GM20000 (cell line): ENCODE results near the gene LEF1.

ENCODE experiments used
- DNase-seq: peaks from one replicate; pipeline ENCODE4 v3.0.0; 2012; ENCODE audit warnings: low spot score
- TF ChIP-seq, protein P1 (sequence below): IDR thresholded peaks from 2 replicates; pipeline ENCODE4 v1.5.1; 2012; ENCODE audit warnings: mild to moderate bottlenecking, control low read depth; ENCODE audit errors: extremely low read depth, missing control alignments

LEF1 gene

DNA sequence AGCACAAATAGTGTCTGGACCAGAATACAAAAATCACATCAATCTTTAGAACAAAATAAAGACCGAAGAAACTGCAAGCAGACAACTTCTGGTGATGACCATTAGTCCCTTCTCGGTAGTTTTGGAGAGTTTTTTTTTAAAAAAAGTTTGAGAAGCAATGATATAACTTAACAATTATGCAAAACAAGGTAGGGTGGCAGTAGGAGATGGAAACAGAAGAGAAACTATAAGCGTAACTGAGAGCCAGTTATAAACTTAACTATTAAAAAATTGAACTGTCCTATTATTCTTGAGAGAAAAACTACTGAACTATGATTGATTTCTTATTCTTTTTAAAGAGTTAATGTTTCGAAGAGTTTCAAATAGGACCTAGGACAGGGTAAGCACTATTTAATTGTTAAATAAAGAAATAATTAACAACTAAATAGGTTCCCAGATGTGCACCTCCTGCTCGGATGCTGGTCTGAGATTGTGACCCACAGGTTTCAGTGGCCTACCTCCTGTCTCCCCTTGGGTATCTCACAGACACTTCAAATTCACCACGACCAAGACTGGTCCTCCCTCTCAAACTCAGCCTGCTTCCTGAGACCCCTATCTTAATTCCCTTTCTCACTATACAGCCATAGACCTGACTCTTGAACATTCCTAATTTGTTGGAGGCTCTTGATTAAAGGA lies 81.3 kb downstream of the LEF1 start:
- TF ChIP-seq, protein P1, sequence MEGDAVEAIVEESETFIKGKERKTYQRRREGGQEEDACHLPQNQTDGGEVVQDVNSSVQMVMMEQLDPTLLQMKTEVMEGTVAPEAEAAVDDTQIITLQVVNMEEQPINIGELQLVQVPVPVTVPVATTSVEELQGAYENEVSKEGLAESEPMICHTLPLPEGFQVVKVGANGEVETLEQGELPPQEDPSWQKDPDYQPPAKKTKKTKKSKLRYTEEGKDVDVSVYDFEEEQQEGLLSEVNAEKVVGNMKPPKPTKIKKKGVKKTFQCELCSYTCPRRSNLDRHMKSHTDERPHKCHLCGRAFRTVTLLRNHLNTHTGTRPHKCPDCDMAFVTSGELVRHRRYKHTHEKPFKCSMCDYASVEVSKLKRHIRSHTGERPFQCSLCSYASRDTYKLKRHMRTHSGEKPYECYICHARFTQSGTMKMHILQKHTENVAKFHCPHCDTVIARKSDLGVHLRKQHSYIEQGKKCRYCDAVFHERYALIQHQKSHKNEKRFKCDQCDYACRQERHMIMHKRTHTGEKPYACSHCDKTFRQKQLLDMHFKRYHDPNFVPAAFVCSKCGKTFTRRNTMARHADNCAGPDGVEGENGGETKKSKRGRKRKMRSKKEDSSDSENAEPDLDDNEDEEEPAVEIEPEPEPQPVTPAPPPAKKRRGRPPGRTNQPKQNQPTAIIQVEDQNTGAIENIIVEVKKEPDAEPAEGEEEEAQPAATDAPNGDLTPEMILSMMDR = no peak
- DNase-seq = no peak

DNA sequence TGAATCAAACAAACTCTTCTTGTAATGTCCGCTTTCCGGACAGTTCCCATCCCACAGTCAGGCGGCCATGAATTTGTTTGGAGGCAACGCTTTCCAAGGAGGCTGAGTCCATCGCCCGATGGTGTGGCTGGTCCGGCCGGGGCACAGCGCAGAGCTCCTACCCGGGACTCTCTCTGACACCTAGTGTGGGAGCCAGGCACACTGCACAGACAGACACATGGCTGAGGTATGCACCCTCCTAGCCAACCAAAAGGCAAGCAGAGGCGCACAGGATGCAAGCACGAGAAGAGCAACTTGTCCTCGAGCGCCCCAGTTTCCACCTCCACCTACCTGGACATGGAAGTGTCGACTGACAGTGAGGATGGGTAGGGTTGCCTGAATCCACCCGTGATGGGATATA lies 87.5 kb downstream of the LEF1 start:
- TF ChIP-seq, protein P1 = no peak
- no peak for DNase-seq

DNA sequence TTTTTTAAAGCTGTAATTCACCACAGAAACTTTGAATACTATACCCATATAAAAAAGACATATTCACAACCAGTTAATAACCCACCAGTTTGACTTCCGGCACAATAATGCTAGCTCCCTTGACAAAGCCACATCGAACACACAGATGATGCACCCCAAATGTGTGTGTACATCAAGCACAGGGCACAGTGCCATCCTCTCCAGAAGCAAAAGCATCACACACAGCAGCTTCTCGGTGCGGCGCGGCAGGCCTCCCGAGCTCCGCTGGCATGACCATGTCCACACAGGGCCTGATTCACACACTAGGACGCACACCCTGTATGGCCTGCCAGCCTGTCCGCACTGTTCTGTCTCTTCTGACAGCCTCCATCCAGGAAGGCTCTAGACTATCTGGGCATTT lies 88.0 kb downstream of the LEF1 start:
- no peak for DNase-seq
- TF ChIP-seq, protein P1 = no peak

DNA sequence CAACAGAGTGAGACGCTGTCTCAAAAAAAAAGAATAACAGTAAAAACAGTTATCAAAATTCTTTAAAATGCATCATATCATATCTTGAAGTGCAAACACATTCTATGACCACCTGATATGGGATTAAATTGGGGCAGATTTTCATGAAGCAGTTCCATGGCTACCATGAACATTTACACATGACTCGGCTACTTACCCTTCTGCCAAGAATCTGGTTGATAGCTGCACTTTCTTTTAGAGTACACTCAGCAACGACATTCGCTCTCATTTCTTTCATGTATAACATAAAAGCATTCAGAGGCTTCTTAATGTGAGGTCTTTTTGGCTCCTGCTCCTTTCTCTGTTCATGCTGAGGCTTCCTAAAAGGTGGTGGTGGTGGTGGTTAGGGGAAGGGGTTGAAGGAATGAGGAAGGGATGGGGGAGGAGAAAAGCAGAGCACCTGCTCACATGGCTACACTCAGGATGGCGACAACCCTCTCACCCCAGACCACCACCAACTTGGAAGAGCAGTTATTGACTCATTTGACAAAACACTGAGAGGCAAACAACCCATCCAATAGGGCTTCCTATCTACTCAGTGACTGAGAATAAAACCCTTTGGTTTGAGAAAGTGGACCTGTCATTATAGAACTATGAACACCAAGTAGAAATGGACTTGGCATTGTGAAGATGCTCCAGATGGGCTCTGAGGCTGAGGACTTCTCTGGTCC lies 90.6 kb downstream of the LEF1 start:
- TF ChIP-seq, protein P1 = no peak
- DNase-seq = no peak

DNA sequence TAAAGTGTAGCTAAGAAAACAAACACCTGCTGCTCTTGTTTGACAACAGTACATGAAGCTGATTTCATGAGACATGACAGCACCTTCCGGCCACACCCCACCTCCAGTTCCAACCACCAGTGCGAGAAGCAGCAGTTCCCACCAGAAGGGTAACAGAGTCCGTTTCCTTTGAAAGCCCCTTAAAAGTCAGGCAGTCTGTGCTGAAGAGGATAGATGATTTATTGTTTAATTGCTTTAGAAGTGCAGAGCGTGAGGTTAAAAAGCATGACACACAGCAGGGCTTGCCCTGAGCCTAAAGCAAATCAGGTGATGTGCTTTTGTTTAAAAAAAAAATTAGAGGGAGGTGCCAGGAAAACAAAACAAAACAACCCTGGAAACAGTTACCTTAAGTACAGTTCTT lies 96.4 kb downstream of the LEF1 start:
- TF ChIP-seq, protein P1 = no peak
- DNase-seq = no peak

DNA sequence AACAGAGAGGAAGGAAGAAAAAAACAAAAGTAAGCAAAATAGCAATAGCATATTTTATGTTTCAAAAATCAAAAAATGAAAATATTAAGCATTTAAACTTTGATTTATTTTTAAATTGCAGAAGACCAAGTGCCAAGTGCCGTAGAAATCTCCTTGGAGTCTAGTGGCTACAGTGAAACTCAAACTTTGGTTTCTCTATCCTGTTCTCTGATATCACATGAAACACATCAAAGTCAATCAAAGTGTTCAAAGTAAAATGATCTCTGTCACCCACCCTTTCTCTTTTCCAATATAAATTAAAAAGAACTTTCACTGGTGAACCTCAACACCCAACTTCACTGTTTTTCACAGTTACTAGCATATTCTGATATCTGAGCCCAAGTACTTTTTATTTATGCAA lies 98.0 kb downstream of the LEF1 start:
- TF ChIP-seq, protein P1 = no peak

DNA sequence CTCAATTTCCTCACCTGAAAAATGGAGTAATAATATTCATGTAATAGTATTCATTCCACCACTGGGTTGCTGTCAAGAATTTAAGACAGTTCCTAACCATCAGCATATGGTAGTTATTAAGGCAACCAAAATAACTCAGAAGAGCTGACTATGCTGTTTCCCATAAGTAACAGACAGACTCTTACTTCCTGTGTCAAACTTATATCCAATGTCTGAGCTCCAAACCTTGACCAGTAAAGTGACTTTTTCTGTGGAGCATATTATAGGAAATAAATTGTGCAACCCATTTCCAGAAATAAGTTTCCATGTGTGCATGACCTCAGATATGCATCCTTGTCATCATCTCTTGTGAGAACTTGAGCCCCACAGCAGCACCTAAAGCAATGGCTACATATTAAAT lies 100.3 kb downstream of the LEF1 start:
- no peak for DNase-seq
- TF ChIP-seq, protein P1 = no peak

More for the DNA sequence above, 98.0 kb downstream of the LEF1 start:
- no peak for DNase-seq
